Progenitor cell of endocrine pancreas (in vitro differentiated cells): ENCODE measurements around the gene PADI4. TPM values are rescaled to one million over a fixed set of nuclear protein-coding genes. Genes with fewer than 3 reads are reported as not detected.

Experiments
- DNase-seq: peaks from one replicate; pipeline ENCODE4 v3.0.0; 2021; ENCODE audit warnings: low spot score; ENCODE audit not compliant: unreplicated experiment
- H3K27ac Mint-ChIP-seq: 2 replicates; pipeline ENCODE4 v1.8.0; 2021; ENCODE audit warnings: mild to moderate bottlenecking, moderate library complexity, mixed read lengths
- H3K27me3 Mint-ChIP-seq: 2 replicates; pipeline ENCODE4 v1.8.0; 2021; ENCODE audit warnings: mixed read lengths
- H3K36me3 Mint-ChIP-seq: 2 replicates; pipeline ENCODE4 v1.8.0; 2022; ENCODE audit warnings: mixed read lengths; ENCODE audit not compliant: insufficient read depth
- H3K4me1 Mint-ChIP-seq: 2 replicates; pipeline ENCODE4 v1.8.0; 2021; ENCODE audit warnings: low read depth, mixed read lengths
- H3K4me3 Mint-ChIP-seq: 2 replicates; pipeline ENCODE4 v1.8.0; 2021; ENCODE audit warnings: low read depth, mild to moderate bottlenecking, moderate library complexity, mixed read lengths
- H3K9me3 Mint-ChIP-seq: 2 replicates; pipeline ENCODE4 v1.8.0; 2021; ENCODE audit warnings: low read depth, mixed read lengths
- CTCF ChIP-seq: fragments of 200-600 bp; sonication (generic); IDR thresholded peaks from one replicate; pipeline ENCODE4 v1.5.0; 2021; ENCODE audit warnings: antibody characterized with exemption, mild to moderate bottlenecking; ENCODE audit not compliant: unreplicated experiment
- total RNA-seq: library from RNA; stranded (reverse); gene quantifications from 2 replicates; pipeline ENCODE4 v1.2.1, GENCODE V29; 2021

PADI4 gene
- total RNA-seq, 1 donor from 2014 or later: not detected

- Mint-ChIP-seq H3K4me3 (no peak overlapping the region), H3K36me3 (no peaks in the 10 kb centered on the region), H3K4me1 (peaks cover 9% of the 10 kb centered on the region), H3K27me3 (peaks cover 15% of the 10 kb centered on the region), H3K27ac (no peak overlapping the region), H3K9me3 (no peaks in the 10 kb centered on the region)
- TF ChIP-seq CTCF: no peak
- no peak for DNase-seq
These were observed 25.2 kb upstream of the PADI4 start for GRCh38 chr1:17282836-17283235.

GRCh38 chr1:17286646-17287045 is 21.4 kb upstream of the PADI4 start:
- no peaks in the 10 kb centered on the region for H3K9me3 Mint-ChIP-seq
- no peak for DNase-seq
- H3K27me3 Mint-ChIP-seq: peaks cover 19% of the 10 kb centered on the region
- no peaks in the 10 kb centered on the region for H3K4me1 Mint-ChIP-seq
- H3K4me3 Mint-ChIP-seq: no peak overlapping the region
- no peak overlapping the region for H3K27ac Mint-ChIP-seq
- H3K36me3 Mint-ChIP-seq: no peaks in the 10 kb centered on the region
- TF ChIP-seq CTCF: no peak

GRCh38 chr1:17287130-17287776 is 20.7 kb upstream of the PADI4 start:
- H3K27ac Mint-ChIP-seq: no peak overlapping the region

GRCh38 chr1:17289721-17290120 is 18.3 kb upstream of the PADI4 start:
- H3K27ac Mint-ChIP-seq: no peak overlapping the region
- no peak for DNase-seq
- no peak overlapping the region for H3K4me3 Mint-ChIP-seq
- no peaks in the 10 kb centered on the region for H3K4me1 Mint-ChIP-seq
- H3K36me3 Mint-ChIP-seq: no peaks in the 10 kb centered on the region
- no peaks in the 10 kb centered on the region for H3K9me3 Mint-ChIP-seq
- TF ChIP-seq CTCF: no peak
- peaks cover 17% of the 10 kb centered on the region for H3K27me3 Mint-ChIP-seq

More at GRCh38 chr1:17287130-17287776, 20.7 kb upstream of the PADI4 start:
- DNase-seq: no peak
- no peaks in the 10 kb centered on the region for H3K4me1 Mint-ChIP-seq
- H3K4me3 Mint-ChIP-seq: no peak overlapping the region
- peaks cover 16% of the 10 kb centered on the region for H3K27me3 Mint-ChIP-seq
- TF ChIP-seq CTCF: no peak
- no peaks in the 10 kb centered on the region for H3K36me3 Mint-ChIP-seq
- no peaks in the 10 kb centered on the region for H3K9me3 Mint-ChIP-seq

- no peaks in the 10 kb centered on the region for H3K36me3 Mint-ChIP-seq
- no peak for TF ChIP-seq CTCF
- H3K9me3 Mint-ChIP-seq: no peaks in the 10 kb centered on the region
- peaks cover 12% of the 10 kb centered on the region for H3K27me3 Mint-ChIP-seq
- no peaks in the 10 kb centered on the region for H3K4me1 Mint-ChIP-seq
- DNase-seq: no peak
- H3K4me3 Mint-ChIP-seq: no peak overlapping the region
- no peak overlapping the region for H3K27ac Mint-ChIP-seq
These were observed 17.4 kb upstream of the PADI4 start for GRCh38 chr1:17290553-17290952.
